ENCODE data around the gene MAP6.

MAP6 gene

GRCh38 chr11:75632450-75632849 is 36.4 kb downstream of the MAP6 start:
- no peak overlapping the region for H3K4me3 ChIP-seq (ENCODE audit: low read depth, low read length)

GRCh38 chr11:75631086-75631730 is 37.6 kb downstream of the MAP6 start:
- H3K4me3 ChIP-seq (ENCODE audit: low read depth, low read length), result no peak overlapping the region

- H3K4me3 ChIP-seq (ENCODE audit: low read depth, low read length), result no peak overlapping the region
Observed at GRCh38 chr11:75627906-75628668, 40.8 kb downstream of the MAP6 start.

GRCh38 chr11:75626889-75627529 is 41.8 kb downstream of the MAP6 start:
- no peak overlapping the region for H3K4me3 ChIP-seq (ENCODE audit: low read depth, low read length)

GRCh38 chr11:75625991-75626888 is 42.6 kb downstream of the MAP6 start:
- H3K4me3 ChIP-seq (ENCODE audit: low read depth, low read length), result no peak overlapping the region

GRCh38 chr11:75625021-75625420 is 43.8 kb downstream of the MAP6 start:
- H3K4me3 ChIP-seq (ENCODE audit: low read depth, low read length), result no peak overlapping the region

GRCh38 chr11:75616281-75616680 is 52.6 kb downstream of the MAP6 start:
- no peak overlapping the region for H3K4me3 ChIP-seq (ENCODE audit: low read depth, low read length)

- no peak overlapping the region for H3K4me3 ChIP-seq (ENCODE audit: low read depth, low read length)
Observed at GRCh38 chr11:75615751-75616150, 53.1 kb downstream of the MAP6 start.

DNA sequence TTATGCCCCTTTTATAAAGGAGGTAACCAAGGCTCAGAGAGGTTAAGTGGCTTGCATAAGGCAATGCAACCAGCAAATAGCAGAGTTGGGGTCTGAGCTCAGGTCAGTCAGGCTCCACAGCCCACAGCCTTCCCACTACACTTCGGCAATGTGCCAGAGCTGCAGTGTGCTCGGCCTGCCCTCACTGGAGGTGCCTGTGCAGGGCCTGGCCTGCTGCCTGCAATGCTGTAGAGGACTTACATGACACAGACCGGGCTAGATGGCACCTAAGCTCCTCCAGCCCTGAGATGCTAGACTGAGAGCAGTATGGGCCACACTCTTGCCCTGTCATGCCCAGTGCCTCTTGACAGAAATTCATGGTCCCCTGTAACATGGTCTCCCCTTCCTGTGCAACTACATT is 57.0 kb downstream of the MAP6 start:
- H3K4me3 ChIP-seq (ENCODE audit: low read depth, low read length), result no peak overlapping the region

GRCh38 chr11:75606099-75606498 is 62.7 kb downstream of the MAP6 start:
- no peak overlapping the region for H3K4me3 ChIP-seq (ENCODE audit: low read depth, low read length)

- no peak overlapping the region for H3K4me3 ChIP-seq (ENCODE audit: low read depth, low read length)
Observed at GRCh38 chr11:75603791-75604736, 64.8 kb downstream of the MAP6 start.

DNA sequence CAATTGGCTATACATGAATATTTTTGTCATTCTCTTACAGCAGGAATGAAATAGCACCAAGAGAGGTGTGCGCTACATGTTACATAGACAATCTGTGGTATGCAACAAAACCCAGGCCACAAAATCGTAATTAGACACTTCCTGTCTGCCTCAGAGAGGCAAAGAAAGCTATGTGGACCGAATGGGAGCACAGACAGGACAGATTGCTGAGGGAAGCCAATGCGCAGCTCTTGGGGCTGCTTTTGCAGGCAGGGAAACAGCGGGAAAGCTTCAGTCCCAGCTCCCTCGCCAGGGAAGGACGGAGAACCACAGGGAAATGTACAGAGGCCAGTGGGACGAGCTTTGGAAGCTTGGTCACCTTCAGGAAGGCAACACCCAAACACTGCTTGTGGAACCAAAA is 65.9 kb downstream of the MAP6 start:
- no peak overlapping the region for H3K4me3 ChIP-seq (ENCODE audit: low read depth, low read length)

- H3K4me3 ChIP-seq (ENCODE audit: low read depth, low read length), result no peak overlapping the region
Observed at GRCh38 chr11:75601494-75601893, 67.3 kb downstream of the MAP6 start.

- no peak overlapping the region for H3K4me3 ChIP-seq (ENCODE audit: low read depth, low read length)
Observed at GRCh38 chr11:75600356-75600755, 68.5 kb downstream of the MAP6 start.

DNA sequence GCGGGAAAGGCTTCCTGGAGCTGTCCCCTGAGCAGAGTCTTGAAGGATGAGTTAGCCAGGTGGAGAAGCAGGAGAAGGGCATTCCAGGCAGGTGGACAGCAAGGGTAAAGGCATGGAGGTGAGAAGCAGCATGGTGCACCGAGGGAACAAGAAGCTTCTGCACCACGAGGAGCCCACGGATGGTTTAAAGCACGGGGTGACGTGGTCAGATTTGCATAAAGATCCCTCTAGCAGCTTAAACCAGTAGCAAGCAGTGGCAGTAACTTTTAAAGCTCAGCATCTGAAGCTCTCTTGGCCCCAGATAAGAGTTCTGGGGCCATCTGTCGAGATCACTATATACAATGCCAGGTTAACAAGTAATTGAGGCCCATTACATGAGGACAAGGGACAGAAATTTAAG is 69.9 kb downstream of the MAP6 start:
- no peak overlapping the region for H3K4me3 ChIP-seq (ENCODE audit: low read depth, low read length)

GRCh38 chr11:75598264-75598663 is 70.6 kb downstream of the MAP6 start:
- H3K4me3 ChIP-seq (ENCODE audit: low read depth, low read length), result no peak overlapping the region

DNA sequence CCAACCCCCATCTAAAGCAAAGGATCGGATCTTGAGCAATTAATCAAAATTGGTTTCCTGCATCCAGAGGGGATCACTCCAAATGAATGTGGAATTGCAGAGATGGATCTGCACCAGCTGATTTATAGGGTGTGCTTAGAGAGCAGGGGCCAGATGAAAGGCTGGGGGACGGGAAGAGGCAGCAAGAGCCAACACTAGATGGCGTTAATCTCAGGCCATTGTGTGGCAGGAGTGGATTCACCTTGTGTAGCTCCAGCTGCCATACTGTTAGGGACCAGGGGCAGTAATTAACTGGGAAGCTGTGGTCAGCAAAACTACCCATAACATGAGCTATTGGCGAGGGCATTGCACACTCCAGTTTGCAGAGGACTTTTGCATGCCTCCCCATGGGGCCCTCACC is 71.2 kb downstream of the MAP6 start:
- no peak overlapping the region for H3K4me3 ChIP-seq (ENCODE audit: low read depth, low read length)

GRCh38 chr11:75596914-75597313 is 71.9 kb downstream of the MAP6 start:
- H3K4me3 ChIP-seq (ENCODE audit: low read depth, low read length), result no peak overlapping the region

DNA sequence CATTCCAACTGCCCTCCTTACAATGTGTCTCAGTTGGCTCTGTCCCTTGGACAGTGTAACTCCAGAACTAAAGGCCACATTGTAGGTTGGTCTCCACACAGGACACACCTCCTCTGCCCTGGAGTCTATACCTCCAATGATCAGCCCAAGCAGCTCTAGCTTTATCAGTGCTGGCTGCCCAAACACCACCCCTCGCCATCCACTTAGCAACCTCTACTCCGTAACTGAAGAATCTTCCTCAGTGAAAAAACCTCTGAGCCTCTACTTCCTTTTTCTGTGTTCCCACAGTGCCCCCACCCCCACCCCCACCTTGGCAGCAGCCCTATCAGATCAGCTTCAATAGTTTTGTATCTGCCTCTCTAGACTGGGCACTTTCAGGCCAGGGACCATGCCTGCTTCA is 73.4 kb downstream of the MAP6 start:
- no peak overlapping the region for H3K4me3 ChIP-seq (ENCODE audit: low read depth, low read length)

DNA sequence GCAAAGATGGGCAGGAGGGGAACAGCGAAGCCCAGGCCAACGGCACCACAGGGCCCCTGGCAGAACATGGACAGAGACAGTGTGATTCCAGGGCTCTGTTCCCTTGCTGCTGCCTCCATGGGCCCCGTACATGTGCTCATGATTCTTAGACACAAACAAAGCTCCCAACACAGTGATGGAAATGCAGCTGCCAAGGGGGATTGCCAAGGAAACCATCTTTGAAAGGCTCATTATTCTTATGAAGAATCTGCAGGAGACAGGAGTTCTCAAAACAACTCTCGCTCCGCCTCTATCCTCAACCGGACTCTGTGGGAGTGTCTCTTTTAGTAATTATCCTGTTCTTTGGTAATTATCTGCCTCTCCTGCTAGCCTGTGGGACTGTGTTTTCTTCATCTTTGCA is 74.6 kb downstream of the MAP6 start:
- no peak overlapping the region for H3K4me3 ChIP-seq (ENCODE audit: low read depth, low read length)
